ENCODE data around the gene TEKT4. TPM values are rescaled to one million over a fixed set of nuclear protein-coding genes. Genes with fewer than 3 reads are reported as not detected.

Gene TEKT4
- total and polyA plus RNA-seq, 3 donors from 2014 or later = 11.5 to 25.3 (median 23.5) TPM

GRCh38 chr2:94873362-94874276 lies 2.4 kb downstream of the TEKT4 start:
- H3K4me1 ChIP-seq = no peaks in the 10 kb centered on the region
- no peak for DNase-seq
- no peaks in the 10 kb centered on the region for H3K27me3 ChIP-seq
- H3K27ac ChIP-seq = no peak overlapping the region
- TF ChIP-seq, protein P1, sequence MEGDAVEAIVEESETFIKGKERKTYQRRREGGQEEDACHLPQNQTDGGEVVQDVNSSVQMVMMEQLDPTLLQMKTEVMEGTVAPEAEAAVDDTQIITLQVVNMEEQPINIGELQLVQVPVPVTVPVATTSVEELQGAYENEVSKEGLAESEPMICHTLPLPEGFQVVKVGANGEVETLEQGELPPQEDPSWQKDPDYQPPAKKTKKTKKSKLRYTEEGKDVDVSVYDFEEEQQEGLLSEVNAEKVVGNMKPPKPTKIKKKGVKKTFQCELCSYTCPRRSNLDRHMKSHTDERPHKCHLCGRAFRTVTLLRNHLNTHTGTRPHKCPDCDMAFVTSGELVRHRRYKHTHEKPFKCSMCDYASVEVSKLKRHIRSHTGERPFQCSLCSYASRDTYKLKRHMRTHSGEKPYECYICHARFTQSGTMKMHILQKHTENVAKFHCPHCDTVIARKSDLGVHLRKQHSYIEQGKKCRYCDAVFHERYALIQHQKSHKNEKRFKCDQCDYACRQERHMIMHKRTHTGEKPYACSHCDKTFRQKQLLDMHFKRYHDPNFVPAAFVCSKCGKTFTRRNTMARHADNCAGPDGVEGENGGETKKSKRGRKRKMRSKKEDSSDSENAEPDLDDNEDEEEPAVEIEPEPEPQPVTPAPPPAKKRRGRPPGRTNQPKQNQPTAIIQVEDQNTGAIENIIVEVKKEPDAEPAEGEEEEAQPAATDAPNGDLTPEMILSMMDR (IDR thresholded peaks at IDR 0.05) = no peak
- TF ChIP-seq POLR2A (IDR thresholded peaks at IDR 0.05) = no peak
- intact Hi-C loops (cut with DNase I; ENCODE audit: low total_unique reads) = no loop called here
- no peaks in the 10 kb centered on the region for H3K36me3 ChIP-seq (ENCODE audit: low read depth, missing control alignments)
- H3K4me3 ChIP-seq = no peak overlapping the region
- H3K9me3 ChIP-seq = no peaks in the 10 kb centered on the region
- WGBS, 2 donors = 75% methylated on average over 28 of the region's 28 CpGs; no CpG with 5 or more reads in 1 of the 2 donors

GRCh38 chr2:94874277-94874997 lies 3.2 kb downstream of the TEKT4 start:
- intact Hi-C loops (cut with DNase I; ENCODE audit: low total_unique reads) = no loop called here
- H3K36me3 ChIP-seq (ENCODE audit: low read depth, missing control alignments) = no peaks in the 10 kb centered on the region
- no peaks in the 10 kb centered on the region for H3K27me3 ChIP-seq
- no peak overlapping the region for H3K27ac ChIP-seq
- DNase-seq = no peak
- no peaks in the 10 kb centered on the region for H3K4me1 ChIP-seq
- 48 to 66% methylated on average over 12 to 40 of the region's 53 CpGs for WGBS, 2 donors
- H3K4me3 ChIP-seq = no peak overlapping the region
- H3K9me3 ChIP-seq = no peaks in the 10 kb centered on the region
- TF ChIP-seq, protein P1 (IDR thresholded peaks at IDR 0.05) = peak in 2 of 3 experiments; percentile 58 to 71
- no peak for TF ChIP-seq POLR2A (IDR thresholded peaks at IDR 0.05)

DNA sequence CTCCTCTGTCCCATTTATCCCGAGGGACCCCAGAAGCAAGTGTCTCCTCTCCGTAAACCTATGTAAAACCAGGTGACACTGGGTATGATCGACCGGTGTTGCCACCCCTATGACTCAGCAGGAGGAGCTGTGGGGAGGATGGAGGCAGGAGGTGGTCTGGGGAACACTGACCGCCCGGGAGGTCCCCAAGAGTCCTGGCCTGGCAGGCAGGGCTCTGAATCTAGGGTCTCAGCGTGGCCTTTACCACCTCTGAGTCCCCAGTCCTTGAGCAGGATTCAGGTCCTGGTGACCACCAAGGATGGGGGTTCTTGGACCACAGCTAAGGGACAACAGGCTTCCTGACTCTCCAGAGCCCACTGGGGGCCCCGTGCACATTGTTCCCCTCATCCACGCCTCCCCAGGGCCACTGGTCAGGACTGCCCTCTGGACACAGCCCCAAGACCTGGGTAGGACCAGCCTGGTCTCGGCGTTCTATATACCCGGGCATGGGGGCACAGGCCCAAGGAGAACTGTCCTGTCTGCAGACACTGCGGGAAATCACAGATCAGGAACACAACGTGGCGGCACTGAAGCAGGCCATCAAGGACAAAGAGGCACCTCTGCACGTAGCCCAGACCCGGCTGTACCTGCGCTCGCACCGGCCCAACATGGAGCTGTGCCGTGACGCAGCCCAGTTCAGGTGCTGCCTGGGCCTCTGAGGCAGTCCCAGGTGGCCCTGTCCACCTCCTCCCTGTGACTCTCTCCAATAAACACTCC lies 4.0 kb downstream of the TEKT4 start:
- no peaks in the 10 kb centered on the region for H3K27me3 ChIP-seq
- no peaks in the 10 kb centered on the region for H3K36me3 ChIP-seq (ENCODE audit: low read depth, missing control alignments)
- TF ChIP-seq, protein P1 (IDR thresholded peaks at IDR 0.05) = no peak
- no peak for TF ChIP-seq POLR2A (IDR thresholded peaks at IDR 0.05)
- H3K9me3 ChIP-seq = no peaks in the 10 kb centered on the region
- H3K4me1 ChIP-seq = no peaks in the 10 kb centered on the region
- WGBS, 2 donors = 96 to 100% methylated on average over 9 to 20 of the region's 22 CpGs
- no peak overlapping the region for H3K4me3 ChIP-seq
- no peak overlapping the region for H3K27ac ChIP-seq
- intact Hi-C loops (cut with DNase I; ENCODE audit: low total_unique reads) = no loop called here
- DNase-seq = no peak

DNA sequence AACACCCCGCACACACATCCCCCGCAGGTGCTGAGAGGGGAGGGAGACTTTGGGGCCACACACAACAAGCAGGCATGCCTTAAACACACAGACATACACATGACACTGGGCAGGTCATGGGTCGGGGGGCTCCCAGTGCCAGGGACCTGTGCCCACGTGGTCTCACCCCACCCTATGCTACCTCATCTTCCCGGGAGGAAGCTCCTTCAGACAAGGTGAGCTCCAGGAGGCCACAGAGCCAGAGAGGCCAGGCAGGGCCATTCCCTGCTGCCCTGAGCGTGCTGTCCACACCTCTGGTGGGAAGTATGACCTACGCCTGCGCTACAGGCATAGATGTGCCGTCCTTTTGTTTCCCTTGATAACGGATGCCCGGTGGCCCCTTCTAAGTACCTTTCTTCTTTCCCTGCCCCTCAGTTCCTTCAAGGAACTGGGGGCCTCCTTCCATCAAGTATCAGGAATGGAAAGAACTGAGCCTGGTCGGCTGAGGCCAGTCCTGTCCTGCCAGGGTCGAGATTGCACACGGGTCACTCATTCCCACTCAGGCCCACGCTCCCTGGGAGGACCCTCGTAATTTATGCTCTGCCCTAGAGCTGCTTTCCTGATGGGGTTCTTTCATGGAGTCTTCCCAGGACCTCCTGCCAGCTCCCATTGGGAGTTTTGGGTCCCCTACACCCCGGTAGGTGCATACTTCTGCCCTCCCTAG lies 4.7 kb downstream of the TEKT4 start:
- 76 to 93% methylated on average over 10 to 17 of the region's 17 CpGs for WGBS, 2 donors
- TF ChIP-seq POLR2A (IDR thresholded peaks at IDR 0.05) = no peak
- TF ChIP-seq, protein P1 (IDR thresholded peaks at IDR 0.05) = no peak
- no peaks in the 10 kb centered on the region for H3K4me1 ChIP-seq
- no peak for DNase-seq
- no peak overlapping the region for H3K27ac ChIP-seq
- intact Hi-C loops (cut with DNase I; ENCODE audit: low total_unique reads) = no loop called here
- H3K4me3 ChIP-seq = no peak overlapping the region
- H3K36me3 ChIP-seq (ENCODE audit: low read depth, missing control alignments) = no peaks in the 10 kb centered on the region
- no peaks in the 10 kb centered on the region for H3K9me3 ChIP-seq
- H3K27me3 ChIP-seq = no peaks in the 10 kb centered on the region

All from testis (tissue), 3 donors.